PC-3 (cell line): ENCODE data around the gene ME2.
"Not testable (repeated sequence)": the region's sequence is repeated elsewhere in the genome, so short reads cannot be mapped to it uniquely, and the experiment has no call there.

Experiments
- EZH2 ChIP-seq: fragments of 300-600 bp; sonication (generic); IDR thresholded peaks from one replicate; pipeline ENCODE4 v1.6.1; 2017; ENCODE audit warnings: antibody characterized with exemption, mild to moderate bottlenecking, low read length; ENCODE audit not compliant: unreplicated experiment
- TF ChIP-seq, protein P1 (sequence below): fragments of 300-600 bp; sonication (generic); conservative IDR thresholded peaks from 2 replicates; pipeline ENCODE4 v1.5.1; 2017; ENCODE audit warnings: antibody characterized with exemption, low read depth, mild to moderate bottlenecking, low read length

DNA sequence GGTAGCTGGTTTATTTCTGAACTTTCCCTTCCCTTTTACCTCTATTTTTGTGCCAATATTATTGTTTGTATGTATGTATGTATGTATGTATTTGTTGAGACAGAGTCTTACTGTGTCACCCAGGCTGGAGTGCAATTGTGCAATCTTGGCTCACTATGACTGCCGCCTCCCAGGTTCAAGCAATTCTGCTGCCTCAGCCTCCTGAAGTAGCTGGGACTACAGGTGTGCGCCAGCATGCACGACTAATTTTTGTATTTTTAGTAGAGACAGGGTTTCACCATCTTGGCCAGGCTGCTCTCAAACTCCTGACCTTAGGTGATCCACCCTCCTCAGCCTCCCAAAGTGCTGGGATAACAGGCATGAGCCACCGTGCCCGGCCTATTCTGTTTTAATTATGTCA lies 93.5 kb downstream of the ME2 start:
- TF ChIP-seq, protein P1, sequence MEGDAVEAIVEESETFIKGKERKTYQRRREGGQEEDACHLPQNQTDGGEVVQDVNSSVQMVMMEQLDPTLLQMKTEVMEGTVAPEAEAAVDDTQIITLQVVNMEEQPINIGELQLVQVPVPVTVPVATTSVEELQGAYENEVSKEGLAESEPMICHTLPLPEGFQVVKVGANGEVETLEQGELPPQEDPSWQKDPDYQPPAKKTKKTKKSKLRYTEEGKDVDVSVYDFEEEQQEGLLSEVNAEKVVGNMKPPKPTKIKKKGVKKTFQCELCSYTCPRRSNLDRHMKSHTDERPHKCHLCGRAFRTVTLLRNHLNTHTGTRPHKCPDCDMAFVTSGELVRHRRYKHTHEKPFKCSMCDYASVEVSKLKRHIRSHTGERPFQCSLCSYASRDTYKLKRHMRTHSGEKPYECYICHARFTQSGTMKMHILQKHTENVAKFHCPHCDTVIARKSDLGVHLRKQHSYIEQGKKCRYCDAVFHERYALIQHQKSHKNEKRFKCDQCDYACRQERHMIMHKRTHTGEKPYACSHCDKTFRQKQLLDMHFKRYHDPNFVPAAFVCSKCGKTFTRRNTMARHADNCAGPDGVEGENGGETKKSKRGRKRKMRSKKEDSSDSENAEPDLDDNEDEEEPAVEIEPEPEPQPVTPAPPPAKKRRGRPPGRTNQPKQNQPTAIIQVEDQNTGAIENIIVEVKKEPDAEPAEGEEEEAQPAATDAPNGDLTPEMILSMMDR, result not testable (repeated sequence)
- TF ChIP-seq EZH2, result not testable (repeated sequence)
